NCI-H1048 (cell line): Measurements from ENCODE around the gene JADE3.

Experiments used
- DNase-seq: peaks from one replicate; lab custom pipeline; 2025; lab: John Stamatoyannopoulos, UW

Gene JADE3

GRCh38 chrX:46912098-46912602 is at the start of gene JADE3:
TSS of gene JADE3 (plus strand) at chrX:46912421. CDS start at chrX:46984895, 72,474 bp downstream.
- peak; percentile 23 for DNase-seq

DNA sequence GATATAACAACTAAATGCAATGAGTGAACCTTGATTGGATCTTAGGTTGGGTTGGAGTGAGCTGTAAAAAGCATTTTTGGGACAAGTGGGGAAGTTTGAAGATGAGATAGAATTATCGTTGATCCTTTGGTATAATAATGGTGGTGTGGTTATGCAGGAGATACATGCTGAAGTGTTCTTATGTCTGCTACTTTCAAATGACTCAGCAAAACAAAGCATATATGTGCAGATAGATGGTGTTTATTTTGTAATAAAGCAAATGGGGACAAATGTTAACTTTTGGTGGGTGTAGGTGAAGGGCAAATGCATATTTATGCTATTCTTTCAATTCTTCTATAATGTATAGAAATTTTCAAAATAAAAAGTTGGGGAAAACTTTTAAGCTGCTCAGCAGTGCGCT is 49.1 kb upstream of the JADE3 start:
- no peak for DNase-seq

DNA sequence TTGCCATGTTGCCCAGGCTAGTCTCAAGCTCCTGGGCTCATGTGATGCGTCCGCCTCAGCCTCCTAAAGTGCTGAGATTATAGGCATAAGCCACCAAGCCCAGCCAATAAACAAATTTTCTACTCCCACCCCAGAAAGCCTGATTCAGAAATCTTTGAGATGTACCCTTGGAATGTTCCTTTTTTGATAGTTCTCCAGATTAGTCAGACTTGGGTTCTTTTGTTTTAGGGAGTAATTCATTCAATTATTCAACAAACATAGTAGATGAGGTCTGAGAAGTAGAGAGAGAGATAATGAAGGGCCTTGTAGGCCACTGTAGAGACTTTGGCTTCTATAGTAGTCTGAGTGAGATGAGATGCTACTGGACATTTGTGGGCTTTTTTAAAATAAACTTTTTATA is 47.6 kb upstream of the JADE3 start:
- no peak for DNase-seq

GRCh38 chrX:46865281-46865680 is 46.9 kb upstream of the JADE3 start:
- no peak for DNase-seq

DNA sequence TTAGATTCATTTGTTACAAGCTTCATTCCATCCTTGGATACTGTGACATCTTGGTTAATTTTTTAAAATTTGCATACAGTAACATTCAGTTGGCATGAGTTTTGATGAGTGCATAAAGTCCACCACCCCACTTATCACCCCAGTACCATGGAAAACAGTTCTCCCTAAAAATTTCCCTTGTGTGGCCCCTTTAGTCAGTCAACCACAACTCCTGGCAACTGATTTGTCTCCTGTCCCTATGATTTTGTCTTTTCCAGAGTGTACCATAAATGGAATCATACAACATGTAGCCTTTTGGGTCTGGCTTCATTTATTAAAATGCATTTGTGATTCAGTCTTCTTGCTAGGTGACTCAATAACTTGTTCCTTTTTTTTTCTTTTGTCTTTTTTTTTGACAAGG is 45.5 kb upstream of the JADE3 start:
- no peak for DNase-seq

GRCh38 chrX:46873746-46874145 is 38.5 kb upstream of the JADE3 start:
- no peak for DNase-seq

- DNase-seq, result no peak
Observed at GRCh38 chrX:46876901-46877300, 35.3 kb upstream of the JADE3 start.

DNA sequence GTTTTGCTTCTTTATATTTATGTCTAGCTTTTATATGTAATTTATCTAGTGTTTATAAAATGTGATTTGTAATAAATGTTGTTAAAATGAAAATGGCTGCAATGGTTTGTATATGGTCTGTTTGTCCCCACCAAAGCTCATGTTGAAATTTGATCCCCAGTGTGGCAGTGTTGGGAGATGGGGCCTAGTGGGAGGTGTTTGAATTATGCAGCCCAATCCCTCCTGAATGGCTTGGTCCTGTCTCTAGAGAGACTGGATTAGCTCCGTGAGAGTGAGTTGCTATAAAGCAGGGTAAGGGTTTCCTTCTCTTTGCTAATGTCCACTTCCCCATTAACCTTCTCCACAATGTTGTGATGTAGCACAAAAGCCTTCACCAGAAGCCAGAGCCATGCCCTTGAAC is 30.0 kb upstream of the JADE3 start:
- no peak for DNase-seq

GRCh38 chrX:46884799-46885198 is 27.4 kb upstream of the JADE3 start:
- no peak for DNase-seq

DNA sequence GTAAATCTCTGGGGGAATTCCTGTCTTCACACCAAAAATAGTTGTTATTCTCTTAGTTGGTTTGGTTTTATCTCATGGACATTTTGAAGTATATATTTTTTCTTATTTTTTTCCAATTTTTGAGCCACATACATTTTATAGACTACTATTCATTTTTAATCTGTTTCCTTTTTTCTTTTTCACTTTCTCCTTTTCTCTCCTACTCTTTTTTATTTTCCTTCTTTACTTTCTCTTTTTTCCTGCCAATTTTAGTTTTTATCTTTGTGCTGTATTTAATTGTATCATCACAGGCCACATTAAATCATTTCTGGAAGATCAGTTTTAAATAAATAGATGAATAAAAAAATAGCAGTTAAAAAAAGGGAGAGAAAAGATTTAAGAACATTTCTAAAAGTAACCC is 14.0 kb upstream of the JADE3 start:
- no peak for DNase-seq

- DNase-seq, result peak; percentile 35
Observed at GRCh38 chrX:46903458-46904242, 8.6 kb upstream of the JADE3 start.

GRCh38 chrX:46904626-46905025 is 7.6 kb upstream of the JADE3 start:
- no peak for DNase-seq

DNA sequence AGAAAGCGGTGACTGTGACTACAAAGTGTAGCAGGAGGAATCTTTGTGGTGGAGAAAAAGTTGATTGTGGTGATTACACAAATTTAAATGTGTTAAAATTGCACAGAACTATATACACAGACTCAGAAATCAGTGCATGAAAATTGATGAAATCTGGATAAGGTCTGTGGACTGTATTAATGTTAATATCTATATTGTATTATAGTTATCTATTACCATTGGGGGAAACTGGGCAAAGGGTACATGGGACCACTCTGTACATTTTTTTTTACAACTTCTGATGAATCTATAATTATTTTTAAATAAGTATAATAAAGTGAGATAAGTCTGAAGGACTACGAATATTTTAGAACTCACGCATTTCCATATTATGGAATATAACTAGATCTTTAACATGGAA is 1.8 kb upstream of the JADE3 start:
- no peak for DNase-seq

DNA sequence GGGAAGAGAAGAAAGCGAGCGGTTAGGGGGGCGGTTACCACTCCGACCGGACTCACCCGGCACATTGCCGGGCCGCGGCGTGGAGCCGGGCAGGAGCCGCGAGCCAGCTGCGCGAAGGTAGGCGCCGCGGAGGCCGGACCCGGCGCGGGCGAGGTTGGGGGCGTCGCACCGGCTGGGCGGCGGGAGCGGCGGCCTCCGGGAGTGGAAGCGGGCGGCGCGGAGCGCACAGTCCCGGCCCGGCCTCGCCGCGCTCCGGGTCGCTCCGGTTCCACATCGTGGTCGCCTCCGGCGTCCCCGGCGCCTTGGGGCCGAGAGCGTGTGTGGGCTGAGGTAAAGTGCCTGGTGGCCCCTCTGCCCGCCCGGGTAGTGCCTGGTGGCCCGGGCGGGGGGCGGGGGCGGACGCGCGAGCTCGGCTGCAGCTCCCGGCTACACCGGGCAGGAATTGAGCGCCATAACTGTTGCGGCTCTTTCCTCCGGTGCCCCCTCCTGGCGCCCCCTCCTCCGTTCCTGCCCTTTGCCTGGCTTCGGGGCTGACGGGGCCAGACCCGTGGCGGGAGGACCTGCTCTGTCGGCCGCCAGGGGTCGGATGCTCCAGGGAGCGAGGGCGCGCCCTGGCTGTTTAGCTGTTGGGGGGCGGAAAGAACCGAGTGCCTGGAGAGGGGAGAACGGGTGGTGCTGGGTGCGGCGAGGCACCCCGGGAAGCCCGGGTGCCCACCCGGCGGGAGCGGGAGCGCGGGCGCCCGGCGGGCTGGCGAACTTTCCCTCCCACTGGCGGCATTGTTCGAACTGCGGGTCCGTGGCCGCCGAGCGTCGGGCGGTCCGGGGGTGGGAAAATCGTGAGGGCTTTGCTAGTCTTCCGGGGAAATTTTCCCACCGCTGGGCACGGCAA is 626 bp downstream of the JADE3 start:
- no peak for DNase-seq

GRCh38 chrX:46913667-46914066 is 1.4 kb downstream of the JADE3 start:
- no peak for DNase-seq

- no peak for DNase-seq
Observed at GRCh38 chrX:46916273-46916672, 4.1 kb downstream of the JADE3 start.

DNA sequence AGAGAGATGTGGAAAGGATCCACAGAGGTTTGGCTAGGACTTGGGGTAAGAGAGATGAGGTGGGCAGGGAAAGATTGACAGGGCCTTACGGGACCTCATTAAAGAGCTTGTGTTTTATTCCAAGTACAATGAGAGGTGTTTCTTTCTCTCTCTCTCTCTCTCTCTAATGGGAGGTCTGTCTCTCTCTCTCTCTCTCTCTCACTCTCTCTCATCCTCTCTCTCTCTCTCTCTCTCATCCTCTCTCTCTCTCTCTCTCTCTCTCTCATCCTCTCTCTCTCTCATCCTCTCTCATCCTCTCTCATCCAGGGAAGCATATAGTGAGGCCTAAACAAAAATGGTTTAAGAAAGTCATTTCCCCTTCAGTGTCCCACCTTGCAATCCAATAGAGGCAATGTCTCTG is 5.4 kb downstream of the JADE3 start:
- DNase-seq, result no peak

DNA sequence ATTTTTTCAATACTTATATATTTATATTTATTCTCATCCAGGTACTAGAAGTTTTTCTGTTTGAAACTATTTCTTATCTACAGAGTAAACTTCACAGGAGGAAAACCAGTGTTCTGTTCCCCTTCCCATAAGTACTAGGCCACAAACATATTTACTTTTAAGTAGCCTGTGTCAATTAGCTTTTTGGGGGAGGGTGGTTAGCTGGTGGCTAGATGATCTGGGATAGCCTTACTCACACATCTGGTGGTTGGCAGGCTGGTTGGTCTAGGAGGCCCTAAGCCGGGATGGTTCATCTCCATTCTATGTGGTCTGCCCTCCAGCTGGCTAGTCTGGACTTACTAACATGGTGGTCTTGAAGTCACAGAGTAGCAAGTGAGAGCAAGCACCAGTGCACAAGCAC is 6.2 kb downstream of the JADE3 start:
- DNase-seq, result no peak

DNA sequence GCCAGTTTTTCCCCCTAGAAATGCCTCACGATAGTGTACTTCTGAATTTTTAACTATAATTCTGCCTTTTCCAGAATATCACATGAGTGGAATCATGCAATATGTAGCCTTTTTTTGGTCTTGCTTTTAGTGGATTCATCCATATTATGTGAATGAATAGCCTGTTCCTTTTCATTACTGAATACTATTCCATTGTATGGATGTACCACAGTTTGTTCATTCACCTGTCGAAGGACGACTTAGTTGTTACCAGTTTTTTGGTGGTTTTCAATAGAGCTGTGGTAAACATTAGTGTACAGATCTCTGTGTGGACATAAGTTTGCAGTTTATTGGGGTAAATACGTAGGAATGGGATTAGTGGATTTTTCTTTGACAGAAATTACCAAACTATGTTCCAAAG is 8.0 kb downstream of the JADE3 start:
- DNase-seq, result no peak

- DNase-seq, result no peak
Observed at GRCh38 chrX:46922611-46923010, 10.4 kb downstream of the JADE3 start.

- DNase-seq, result no peak
Observed at GRCh38 chrX:46927718-46928117, 15.5 kb downstream of the JADE3 start.

DNA sequence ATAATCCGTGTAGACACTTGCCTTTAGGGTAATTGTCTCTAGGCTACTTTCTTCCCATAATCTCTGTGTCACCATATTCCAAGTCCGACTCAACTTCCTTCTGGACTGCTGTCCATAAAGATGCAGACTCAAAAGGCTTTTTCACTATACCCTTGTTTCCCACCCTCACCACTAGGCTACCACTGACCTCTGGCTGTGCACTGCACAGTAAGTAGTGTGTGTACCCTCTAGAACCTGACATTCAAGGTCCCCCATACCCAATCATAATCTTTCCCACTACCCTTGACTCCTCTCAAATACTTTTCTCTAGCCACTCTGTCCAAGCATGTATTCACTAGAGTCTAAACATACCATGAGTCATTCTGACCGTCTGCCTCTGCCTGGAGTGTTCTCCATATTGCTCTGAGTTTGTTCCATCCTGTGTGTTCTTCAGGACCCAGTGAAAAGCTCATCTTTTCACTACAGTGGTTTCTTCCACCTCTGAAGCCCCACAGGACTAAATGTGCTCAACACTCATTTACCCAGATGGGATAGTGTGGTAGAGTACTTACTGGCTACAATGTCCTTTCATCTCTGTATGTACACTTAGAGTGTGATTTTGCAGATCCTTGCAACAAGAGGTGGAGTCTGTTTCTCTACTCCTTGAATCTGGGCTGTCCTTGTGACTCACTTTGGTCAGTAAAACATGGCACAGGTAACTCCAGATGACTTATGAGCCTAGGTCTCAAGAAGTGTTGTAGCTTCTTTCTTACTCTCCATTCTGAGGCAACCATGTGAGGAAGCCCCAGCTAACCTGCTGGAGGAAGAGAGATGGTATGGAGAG is 17.4 kb downstream of the JADE3 start:
- DNase-seq, result no peak
